WTC11 (cell line): Measurements from ENCODE around the gene ETV6. TPM values are rescaled to one million over a fixed set of nuclear protein-coding genes. Genes with fewer than 3 reads are reported as not detected.

ENCODE experiments used
- ATAC-seq: fragments of 200-7000 bp; cut with Tn5 transposase; 2 replicates; pipeline ENCODE4 v1.10.0; 2021; ENCODE audit warnings: mild to moderate bottlenecking, moderate library complexity
- CTCF ChIA-PET: fragments of 300-600 bp; sonication (Branson Sonifier 250); formaldehyde crosslinking; loops from one replicate; lab custom pipeline; 2021; ENCODE audit warnings: antibody characterized with exemption; lab: Charles Lee
- POLR2A ChIA-PET: fragments of 350-600 bp; sonication (Branson Sonifier 250); formaldehyde crosslinking; loops from one replicate; lab custom pipeline; 2021; ENCODE audit warnings: antibody characterized with exemption; lab: Charles Lee
- DNase-seq: peaks from one replicate; pipeline ENCODE4 v3.0.0; 2021; ENCODE audit warnings: low spot score
- H3K27ac Mint-ChIP-seq: 2 replicates; pipeline ENCODE4 v1.8.0; 2021; ENCODE audit warnings: mixed read lengths
- H3K27me3 Mint-ChIP-seq: 2 replicates; pipeline ENCODE4 v1.8.0; 2021; ENCODE audit warnings: low read depth, mild to moderate bottlenecking, moderate library complexity, mixed read lengths
- H3K36me3 Mint-ChIP-seq: 2 replicates; pipeline ENCODE4 v1.8.0; 2021; ENCODE audit warnings: mixed read lengths
- H3K4me1 Mint-ChIP-seq: 2 replicates; pipeline ENCODE4 v1.8.0; 2022; ENCODE audit warnings: mixed read lengths
- H3K4me3 Mint-ChIP-seq: 2 replicates; pipeline ENCODE4 v1.8.0; 2021; ENCODE audit warnings: mild to moderate bottlenecking, moderate library complexity, mixed read lengths
- H3K9me3 Mint-ChIP-seq: 2 replicates; pipeline ENCODE4 v1.8.0; 2021; ENCODE audit warnings: mixed read lengths
- ESRRA ChIP-seq: sonication (generic); formaldehyde crosslinking; IDR thresholded peaks from 2 replicates; pipeline ENCODE4 v1.8.1; 2022; ENCODE audit warnings: mild to moderate bottlenecking, missing genetic modification reagents, borderline replicate concordance
- FOXK1 ChIP-seq: sonication (generic); formaldehyde crosslinking; IDR thresholded peaks from 2 replicates; pipeline ENCODE4 v1.8.0; 2022; ENCODE audit warnings: mild to moderate bottlenecking, moderate library complexity, missing genetic modification reagents
- GABPB1 ChIP-seq: sonication (generic); formaldehyde crosslinking; IDR thresholded peaks from 2 replicates; pipeline ENCODE4 v1.8.1; 2023; ENCODE audit warnings: mild to moderate bottlenecking, missing genetic modification reagents
- GRHL2 ChIP-seq: fragments of 250-450 bp; sonication (Bioruptor Pico); IDR thresholded peaks from 2 replicates; pipeline ENCODE4 v1.8.0; 2022; ENCODE audit warnings: mild to moderate bottlenecking, moderate library complexity; ENCODE audit not compliant: insufficient replicate concordance, severe bottlenecking
- HMGA2 ChIP-seq: fragments of 250-450 bp; sonication (Bioruptor Pico); IDR thresholded peaks from 2 replicates; pipeline ENCODE4 v1.4.0; 2021; ENCODE audit warnings: mild to moderate bottlenecking, moderate library complexity
- PREB ChIP-seq: sonication (generic); formaldehyde crosslinking; IDR thresholded peaks from 2 replicates; pipeline ENCODE4 v1.8.1; 2022; ENCODE audit warnings: mild to moderate bottlenecking, missing genetic modification reagents, moderate library complexity, borderline replicate concordance
- RELA ChIP-seq: sonication (generic); formaldehyde crosslinking; IDR thresholded peaks from 2 replicates; pipeline ENCODE4 v1.8.1; 2022; ENCODE audit warnings: missing genetic modification reagents, mild to moderate bottlenecking, borderline replicate concordance
- ZBTB21 ChIP-seq: sonication (generic); formaldehyde crosslinking; IDR thresholded peaks from 2 replicates; pipeline ENCODE4 v1.8.1; 2023; ENCODE audit warnings: mild to moderate bottlenecking, missing genetic modification reagents, borderline replicate concordance
- ZNF423 ChIP-seq: fragments of 250-450 bp; sonication (Bioruptor Pico); IDR thresholded peaks from 2 replicates; pipeline ENCODE4 v2.1.2; 2022; ENCODE audit warnings: mild to moderate bottlenecking, moderate library complexity
- ZNF512 ChIP-seq: sonication (generic); formaldehyde crosslinking; IDR thresholded peaks from 2 replicates; pipeline ENCODE4 v1.8.1; 2022; ENCODE audit warnings: missing genetic modification reagents, borderline replicate concordance
- total RNA-seq: library from RNA; stranded (reverse); gene quantifications from 3 replicates; pipeline ENCODE4 v1.2.3, GENCODE V29; 2021
- TF ChIP-seq, protein P1 (sequence below): sonication (generic); formaldehyde crosslinking; IDR thresholded peaks from 2 replicates; pipeline ENCODE4 v1.8.0; 2022; ENCODE audit warnings: mild to moderate bottlenecking, missing genetic modification reagents
- TF ChIP-seq, protein P2 (sequence below): fragments of 250-450 bp; sonication (Bioruptor Pico); IDR thresholded peaks from 2 replicates; pipeline ENCODE4 v1.9.0; 2021; ENCODE audit warnings: mild to moderate bottlenecking
- TF ChIP-seq, protein P3 (sequence below): sonication (generic); formaldehyde crosslinking; IDR thresholded peaks from 2 replicates; pipeline ENCODE4 v1.8.1; 2023; ENCODE audit warnings: mild to moderate bottlenecking, missing genetic modification reagents, moderate library complexity
- TF ChIP-seq, protein P4 (sequence below): sonication (generic); formaldehyde crosslinking; conservative IDR thresholded peaks from 2 replicates; pipeline ENCODE4 v1.8.1; 2023; ENCODE audit warnings: mild to moderate bottlenecking, low read depth, missing genetic modification reagents, moderate library complexity
- TF ChIP-seq, protein P5 (sequence below): fragments of 250-450 bp; sonication (Bioruptor Pico); IDR thresholded peaks from 2 replicates; pipeline ENCODE4 v1.9.0; 2021; ENCODE audit warnings: mild to moderate bottlenecking, borderline replicate concordance
- TF ChIP-seq, protein P6 (sequence below): fragments of 250-450 bp; sonication (Bioruptor Pico); IDR thresholded peaks from 2 replicates; pipeline ENCODE4 v1.8.0; 2021; ENCODE audit warnings: mild to moderate bottlenecking

The ETV6 gene
- total RNA-seq, 1 experiment from 2014 or later: 23.5 TPM

GRCh38 chr12:11732715-11733114, 83.2 kb downstream of the ETV6 start:
- ChIA-PET POLR2A (no interaction called here), CTCF (interaction anchor here (3.0 kb wide), 1 partner anchor 12 kb away, joined by 44 read pairs; no protein-coding TSS in a partner anchor)
- H3K36me3 Mint-ChIP-seq: no peaks in the 10 kb centered on the region
- TF ChIP-seq, protein P1, sequence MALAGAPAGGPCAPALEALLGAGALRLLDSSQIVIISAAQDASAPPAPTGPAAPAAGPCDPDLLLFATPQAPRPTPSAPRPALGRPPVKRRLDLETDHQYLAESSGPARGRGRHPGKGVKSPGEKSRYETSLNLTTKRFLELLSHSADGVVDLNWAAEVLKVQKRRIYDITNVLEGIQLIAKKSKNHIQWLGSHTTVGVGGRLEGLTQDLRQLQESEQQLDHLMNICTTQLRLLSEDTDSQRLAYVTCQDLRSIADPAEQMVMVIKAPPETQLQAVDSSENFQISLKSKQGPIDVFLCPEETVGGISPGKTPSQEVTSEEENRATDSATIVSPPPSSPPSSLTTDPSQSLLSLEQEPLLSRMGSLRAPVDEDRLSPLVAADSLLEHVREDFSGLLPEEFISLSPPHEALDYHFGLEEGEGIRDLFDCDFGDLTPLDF (CRISPR knock-in tag): no peak
- TF ChIP-seq RELA (CRISPR knock-in tag) (no peak), ZBTB21 (CRISPR knock-in tag) (no peak)
- H3K27me3 Mint-ChIP-seq: no peaks in the 10 kb centered on the region
- H3K4me3 Mint-ChIP-seq: no peak overlapping the region
- no peaks in the 10 kb centered on the region for H3K9me3 Mint-ChIP-seq
- DNase-seq: no peak
- H3K27ac Mint-ChIP-seq: peak overlapping the region; percentile 64; the same call in 1 of the 2 replicates
- no peak for ATAC-seq
- H3K4me1 Mint-ChIP-seq: peaks cover 34% of the 10 kb centered on the region

DNA sequence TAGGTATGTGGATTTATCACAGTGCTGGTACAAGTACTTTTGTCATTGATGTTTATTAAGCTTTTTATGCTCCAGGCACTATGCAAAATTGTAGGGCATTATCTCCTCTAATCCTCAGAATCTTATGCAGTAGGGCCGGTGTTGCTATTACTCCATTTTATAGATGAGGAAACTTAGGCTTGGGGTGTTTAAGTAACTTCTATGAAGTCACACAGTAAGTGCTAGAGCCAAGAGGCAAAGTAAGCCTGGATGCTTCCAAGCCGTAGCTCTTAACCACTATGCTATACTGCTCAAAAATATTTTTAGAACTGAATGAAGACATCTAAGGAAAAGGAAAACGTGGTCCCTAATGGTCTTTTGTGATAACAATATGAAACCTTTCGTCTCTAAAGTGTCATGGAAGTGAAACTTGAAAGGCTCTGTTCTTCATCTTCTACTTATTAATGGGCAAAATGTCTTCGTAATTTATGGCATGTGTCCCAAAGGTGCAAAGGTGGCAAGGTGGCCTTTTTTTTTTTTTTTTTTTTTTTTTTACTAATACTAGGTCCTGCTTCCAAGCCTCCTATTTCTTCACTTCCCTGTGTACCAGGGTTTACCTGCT, 85.2 kb downstream of the ETV6 start:
- DNase-seq (no peak), ATAC-seq (no peak)
- POLR2A ChIA-PET: interaction anchor here (0.7 kb wide), 2 partner anchors 107 to 113 kb away, joined by 3 to 4 read pairs; no protein-coding TSS in a partner anchor
- Mint-ChIP-seq H3K9me3 (no peaks in the 10 kb centered on the region), H3K4me1 (peaks cover 24% of the 10 kb centered on the region), H3K4me3 (no peak overlapping the region), H3K36me3 (no peaks in the 10 kb centered on the region), H3K27me3 (no peaks in the 10 kb centered on the region), H3K27ac (no peak overlapping the region)
- CTCF ChIA-PET: interaction anchor here (0.6 to 3.0 kb wide), 37 partner anchors 8 to 593 kb away, joined by 3 to 44 read pairs (median 6); no protein-coding TSS in a partner anchor
- no peak for TF ChIP-seq GRHL2 (CRISPR knock-in tag)
- TF ChIP-seq, protein P2, sequence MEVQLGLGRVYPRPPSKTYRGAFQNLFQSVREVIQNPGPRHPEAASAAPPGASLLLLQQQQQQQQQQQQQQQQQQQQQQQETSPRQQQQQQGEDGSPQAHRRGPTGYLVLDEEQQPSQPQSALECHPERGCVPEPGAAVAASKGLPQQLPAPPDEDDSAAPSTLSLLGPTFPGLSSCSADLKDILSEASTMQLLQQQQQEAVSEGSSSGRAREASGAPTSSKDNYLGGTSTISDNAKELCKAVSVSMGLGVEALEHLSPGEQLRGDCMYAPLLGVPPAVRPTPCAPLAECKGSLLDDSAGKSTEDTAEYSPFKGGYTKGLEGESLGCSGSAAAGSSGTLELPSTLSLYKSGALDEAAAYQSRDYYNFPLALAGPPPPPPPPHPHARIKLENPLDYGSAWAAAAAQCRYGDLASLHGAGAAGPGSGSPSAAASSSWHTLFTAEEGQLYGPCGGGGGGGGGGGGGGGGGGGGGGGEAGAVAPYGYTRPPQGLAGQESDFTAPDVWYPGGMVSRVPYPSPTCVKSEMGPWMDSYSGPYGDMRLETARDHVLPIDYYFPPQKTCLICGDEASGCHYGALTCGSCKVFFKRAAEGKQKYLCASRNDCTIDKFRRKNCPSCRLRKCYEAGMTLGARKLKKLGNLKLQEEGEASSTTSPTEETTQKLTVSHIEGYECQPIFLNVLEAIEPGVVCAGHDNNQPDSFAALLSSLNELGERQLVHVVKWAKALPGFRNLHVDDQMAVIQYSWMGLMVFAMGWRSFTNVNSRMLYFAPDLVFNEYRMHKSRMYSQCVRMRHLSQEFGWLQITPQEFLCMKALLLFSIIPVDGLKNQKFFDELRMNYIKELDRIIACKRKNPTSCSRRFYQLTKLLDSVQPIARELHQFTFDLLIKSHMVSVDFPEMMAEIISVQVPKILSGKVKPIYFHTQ: no peak
- TF ChIP-seq ZNF512: no peak
- no peak for TF ChIP-seq ZNF423 (CRISPR knock-in tag)
- TF ChIP-seq, protein P3, sequence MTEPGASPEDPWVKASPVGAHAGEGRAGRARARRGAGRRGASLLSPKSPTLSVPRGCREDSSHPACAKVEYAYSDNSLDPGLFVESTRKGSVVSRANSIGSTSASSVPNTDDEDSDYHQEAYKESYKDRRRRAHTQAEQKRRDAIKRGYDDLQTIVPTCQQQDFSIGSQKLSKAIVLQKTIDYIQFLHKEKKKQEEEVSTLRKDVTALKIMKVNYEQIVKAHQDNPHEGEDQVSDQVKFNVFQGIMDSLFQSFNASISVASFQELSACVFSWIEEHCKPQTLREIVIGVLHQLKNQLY (CRISPR knock-in tag): no peak
- no peak for TF ChIP-seq GABPB1 (CRISPR knock-in tag)
- TF ChIP-seq, protein P4, sequence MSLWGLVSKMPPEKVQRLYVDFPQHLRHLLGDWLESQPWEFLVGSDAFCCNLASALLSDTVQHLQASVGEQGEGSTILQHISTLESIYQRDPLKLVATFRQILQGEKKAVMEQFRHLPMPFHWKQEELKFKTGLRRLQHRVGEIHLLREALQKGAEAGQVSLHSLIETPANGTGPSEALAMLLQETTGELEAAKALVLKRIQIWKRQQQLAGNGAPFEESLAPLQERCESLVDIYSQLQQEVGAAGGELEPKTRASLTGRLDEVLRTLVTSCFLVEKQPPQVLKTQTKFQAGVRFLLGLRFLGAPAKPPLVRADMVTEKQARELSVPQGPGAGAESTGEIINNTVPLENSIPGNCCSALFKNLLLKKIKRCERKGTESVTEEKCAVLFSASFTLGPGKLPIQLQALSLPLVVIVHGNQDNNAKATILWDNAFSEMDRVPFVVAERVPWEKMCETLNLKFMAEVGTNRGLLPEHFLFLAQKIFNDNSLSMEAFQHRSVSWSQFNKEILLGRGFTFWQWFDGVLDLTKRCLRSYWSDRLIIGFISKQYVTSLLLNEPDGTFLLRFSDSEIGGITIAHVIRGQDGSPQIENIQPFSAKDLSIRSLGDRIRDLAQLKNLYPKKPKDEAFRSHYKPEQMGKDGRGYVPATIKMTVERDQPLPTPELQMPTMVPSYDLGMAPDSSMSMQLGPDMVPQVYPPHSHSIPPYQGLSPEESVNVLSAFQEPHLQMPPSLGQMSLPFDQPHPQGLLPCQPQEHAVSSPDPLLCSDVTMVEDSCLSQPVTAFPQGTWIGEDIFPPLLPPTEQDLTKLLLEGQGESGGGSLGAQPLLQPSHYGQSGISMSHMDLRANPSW: no peak
- TF ChIP-seq, protein P5, sequence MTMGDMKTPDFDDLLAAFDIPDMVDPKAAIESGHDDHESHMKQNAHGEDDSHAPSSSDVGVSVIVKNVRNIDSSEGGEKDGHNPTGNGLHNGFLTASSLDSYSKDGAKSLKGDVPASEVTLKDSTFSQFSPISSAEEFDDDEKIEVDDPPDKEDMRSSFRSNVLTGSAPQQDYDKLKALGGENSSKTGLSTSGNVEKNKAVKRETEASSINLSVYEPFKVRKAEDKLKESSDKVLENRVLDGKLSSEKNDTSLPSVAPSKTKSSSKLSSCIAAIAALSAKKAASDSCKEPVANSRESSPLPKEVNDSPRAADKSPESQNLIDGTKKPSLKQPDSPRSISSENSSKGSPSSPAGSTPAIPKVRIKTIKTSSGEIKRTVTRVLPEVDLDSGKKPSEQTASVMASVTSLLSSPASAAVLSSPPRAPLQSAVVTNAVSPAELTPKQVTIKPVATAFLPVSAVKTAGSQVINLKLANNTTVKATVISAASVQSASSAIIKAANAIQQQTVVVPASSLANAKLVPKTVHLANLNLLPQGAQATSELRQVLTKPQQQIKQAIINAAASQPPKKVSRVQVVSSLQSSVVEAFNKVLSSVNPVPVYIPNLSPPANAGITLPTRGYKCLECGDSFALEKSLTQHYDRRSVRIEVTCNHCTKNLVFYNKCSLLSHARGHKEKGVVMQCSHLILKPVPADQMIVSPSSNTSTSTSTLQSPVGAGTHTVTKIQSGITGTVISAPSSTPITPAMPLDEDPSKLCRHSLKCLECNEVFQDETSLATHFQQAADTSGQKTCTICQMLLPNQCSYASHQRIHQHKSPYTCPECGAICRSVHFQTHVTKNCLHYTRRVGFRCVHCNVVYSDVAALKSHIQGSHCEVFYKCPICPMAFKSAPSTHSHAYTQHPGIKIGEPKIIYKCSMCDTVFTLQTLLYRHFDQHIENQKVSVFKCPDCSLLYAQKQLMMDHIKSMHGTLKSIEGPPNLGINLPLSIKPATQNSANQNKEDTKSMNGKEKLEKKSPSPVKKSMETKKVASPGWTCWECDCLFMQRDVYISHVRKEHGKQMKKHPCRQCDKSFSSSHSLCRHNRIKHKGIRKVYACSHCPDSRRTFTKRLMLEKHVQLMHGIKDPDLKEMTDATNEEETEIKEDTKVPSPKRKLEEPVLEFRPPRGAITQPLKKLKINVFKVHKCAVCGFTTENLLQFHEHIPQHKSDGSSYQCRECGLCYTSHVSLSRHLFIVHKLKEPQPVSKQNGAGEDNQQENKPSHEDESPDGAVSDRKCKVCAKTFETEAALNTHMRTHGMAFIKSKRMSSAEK (CRISPR knock-in tag): no peak
- TF ChIP-seq HMGA2: no peak
- no peak for TF ChIP-seq FOXK1 (CRISPR knock-in tag)
- no peak for TF ChIP-seq ESRRA
- TF ChIP-seq RELA (CRISPR knock-in tag): no peak
- TF ChIP-seq PREB (CRISPR knock-in tag): no peak
- TF ChIP-seq, protein P6, sequence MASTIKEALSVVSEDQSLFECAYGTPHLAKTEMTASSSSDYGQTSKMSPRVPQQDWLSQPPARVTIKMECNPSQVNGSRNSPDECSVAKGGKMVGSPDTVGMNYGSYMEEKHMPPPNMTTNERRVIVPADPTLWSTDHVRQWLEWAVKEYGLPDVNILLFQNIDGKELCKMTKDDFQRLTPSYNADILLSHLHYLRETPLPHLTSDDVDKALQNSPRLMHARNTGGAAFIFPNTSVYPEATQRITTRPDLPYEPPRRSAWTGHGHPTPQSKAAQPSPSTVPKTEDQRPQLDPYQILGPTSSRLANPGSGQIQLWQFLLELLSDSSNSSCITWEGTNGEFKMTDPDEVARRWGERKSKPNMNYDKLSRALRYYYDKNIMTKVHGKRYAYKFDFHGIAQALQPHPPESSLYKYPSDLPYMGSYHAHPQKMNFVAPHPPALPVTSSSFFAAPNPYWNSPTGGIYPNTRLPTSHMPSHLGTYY (CRISPR knock-in tag): no peak
